C4-2B (cell line): ENCODE results near the gene SLC22A12.
"Not testable (repeated sequence)": the region's sequence is repeated elsewhere in the genome, so short reads cannot be mapped to it uniquely, and the experiment has no call there.

ENCODE experiments used
- ZFX ChIP-seq: fragments of 450-650 bp; IDR thresholded peaks from 2 replicates; pipeline ENCODE4 v1.6.1; 2017
- TF ChIP-seq, protein P1 (sequence below): fragments of 450-650 bp; conservative IDR thresholded peaks from 2 replicates; pipeline ENCODE4 v1.5.1; 2017; ENCODE audit warnings: mild to moderate bottlenecking

DNA sequence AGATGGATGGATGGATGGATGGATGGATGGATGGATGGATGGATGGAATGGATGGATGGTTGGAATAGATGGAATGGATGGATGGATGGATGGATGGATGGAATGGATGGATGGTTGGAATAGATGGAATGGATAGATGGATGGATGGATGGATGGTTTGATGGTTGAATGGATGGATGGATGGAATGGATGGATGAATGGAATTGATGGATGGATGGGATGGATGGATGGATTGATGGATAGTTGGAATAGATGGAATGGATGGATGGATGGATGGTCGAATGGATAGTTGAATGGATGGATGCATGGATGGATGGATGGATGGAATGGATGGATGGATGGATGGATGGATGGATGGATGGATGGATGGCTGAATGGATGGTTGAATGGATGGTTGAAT, 4.9 kb downstream of the SLC22A12 start:
- TF ChIP-seq, protein P1, sequence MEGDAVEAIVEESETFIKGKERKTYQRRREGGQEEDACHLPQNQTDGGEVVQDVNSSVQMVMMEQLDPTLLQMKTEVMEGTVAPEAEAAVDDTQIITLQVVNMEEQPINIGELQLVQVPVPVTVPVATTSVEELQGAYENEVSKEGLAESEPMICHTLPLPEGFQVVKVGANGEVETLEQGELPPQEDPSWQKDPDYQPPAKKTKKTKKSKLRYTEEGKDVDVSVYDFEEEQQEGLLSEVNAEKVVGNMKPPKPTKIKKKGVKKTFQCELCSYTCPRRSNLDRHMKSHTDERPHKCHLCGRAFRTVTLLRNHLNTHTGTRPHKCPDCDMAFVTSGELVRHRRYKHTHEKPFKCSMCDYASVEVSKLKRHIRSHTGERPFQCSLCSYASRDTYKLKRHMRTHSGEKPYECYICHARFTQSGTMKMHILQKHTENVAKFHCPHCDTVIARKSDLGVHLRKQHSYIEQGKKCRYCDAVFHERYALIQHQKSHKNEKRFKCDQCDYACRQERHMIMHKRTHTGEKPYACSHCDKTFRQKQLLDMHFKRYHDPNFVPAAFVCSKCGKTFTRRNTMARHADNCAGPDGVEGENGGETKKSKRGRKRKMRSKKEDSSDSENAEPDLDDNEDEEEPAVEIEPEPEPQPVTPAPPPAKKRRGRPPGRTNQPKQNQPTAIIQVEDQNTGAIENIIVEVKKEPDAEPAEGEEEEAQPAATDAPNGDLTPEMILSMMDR = not testable (repeated sequence)
- not testable (repeated sequence) for TF ChIP-seq ZFX
